ENCODE measurements around the gene PRR22.

- TF ChIP-seq, protein P1, sequence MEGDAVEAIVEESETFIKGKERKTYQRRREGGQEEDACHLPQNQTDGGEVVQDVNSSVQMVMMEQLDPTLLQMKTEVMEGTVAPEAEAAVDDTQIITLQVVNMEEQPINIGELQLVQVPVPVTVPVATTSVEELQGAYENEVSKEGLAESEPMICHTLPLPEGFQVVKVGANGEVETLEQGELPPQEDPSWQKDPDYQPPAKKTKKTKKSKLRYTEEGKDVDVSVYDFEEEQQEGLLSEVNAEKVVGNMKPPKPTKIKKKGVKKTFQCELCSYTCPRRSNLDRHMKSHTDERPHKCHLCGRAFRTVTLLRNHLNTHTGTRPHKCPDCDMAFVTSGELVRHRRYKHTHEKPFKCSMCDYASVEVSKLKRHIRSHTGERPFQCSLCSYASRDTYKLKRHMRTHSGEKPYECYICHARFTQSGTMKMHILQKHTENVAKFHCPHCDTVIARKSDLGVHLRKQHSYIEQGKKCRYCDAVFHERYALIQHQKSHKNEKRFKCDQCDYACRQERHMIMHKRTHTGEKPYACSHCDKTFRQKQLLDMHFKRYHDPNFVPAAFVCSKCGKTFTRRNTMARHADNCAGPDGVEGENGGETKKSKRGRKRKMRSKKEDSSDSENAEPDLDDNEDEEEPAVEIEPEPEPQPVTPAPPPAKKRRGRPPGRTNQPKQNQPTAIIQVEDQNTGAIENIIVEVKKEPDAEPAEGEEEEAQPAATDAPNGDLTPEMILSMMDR (IDR thresholded peaks at IDR 0.05): no peak
- no peak for TF ChIP-seq POLR2A (IDR thresholded peaks at IDR 0.05)
These were observed 32.8 kb downstream of the PRR22 start for GRCh38 chr19:5751709-5752108.
